MM.1S (cell line): ENCODE data around the gene NDUFA5.
"Not testable (repeated sequence)": the region's sequence is repeated elsewhere in the genome, so short reads cannot be mapped to it uniquely, and the experiment has no call there.

Experiments
- EZH2 ChIP-seq: fragments of 300-600 bp; sonication (generic); optimal IDR thresholded peaks from 2 replicates; pipeline ENCODE3; 2017; ENCODE audit warnings: low read depth, mild to moderate bottlenecking, antibody characterized with exemption, low read length, mixed read lengths
- TF ChIP-seq, protein P1 (sequence below): fragments of 300-600 bp; sonication (generic); IDR thresholded peaks from 2 replicates; pipeline ENCODE4 v1.5.1; 2016; ENCODE audit warnings: antibody characterized with exemption, low read length, mixed read lengths

DNA sequence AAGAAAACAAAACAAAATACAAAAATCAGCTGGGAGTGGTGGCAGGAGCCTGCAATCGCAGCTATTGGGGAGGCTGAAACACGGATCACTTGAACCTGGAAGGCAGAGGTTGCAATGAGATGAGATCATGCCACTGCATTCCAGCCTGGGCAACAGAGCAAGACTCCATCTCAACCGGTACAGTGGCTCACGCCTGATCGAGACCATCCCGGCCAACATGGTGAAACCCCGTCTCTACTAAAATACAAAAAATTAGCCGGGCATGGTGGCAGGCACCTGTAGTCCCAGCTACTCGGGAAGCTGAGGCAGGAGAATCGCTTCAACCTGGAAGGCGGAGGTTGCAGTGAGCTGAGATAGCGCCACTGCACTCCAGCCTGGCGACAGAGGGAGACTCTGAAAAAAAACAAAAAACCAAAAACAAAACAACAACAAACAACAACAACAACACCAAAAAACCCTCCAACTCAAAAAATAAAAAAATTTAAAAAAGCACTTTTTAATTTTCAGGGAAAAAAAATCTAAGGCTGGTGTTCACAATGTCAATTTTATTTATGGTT, 27.5 kb downstream of the NDUFA5 start:
- TF ChIP-seq, protein P1, sequence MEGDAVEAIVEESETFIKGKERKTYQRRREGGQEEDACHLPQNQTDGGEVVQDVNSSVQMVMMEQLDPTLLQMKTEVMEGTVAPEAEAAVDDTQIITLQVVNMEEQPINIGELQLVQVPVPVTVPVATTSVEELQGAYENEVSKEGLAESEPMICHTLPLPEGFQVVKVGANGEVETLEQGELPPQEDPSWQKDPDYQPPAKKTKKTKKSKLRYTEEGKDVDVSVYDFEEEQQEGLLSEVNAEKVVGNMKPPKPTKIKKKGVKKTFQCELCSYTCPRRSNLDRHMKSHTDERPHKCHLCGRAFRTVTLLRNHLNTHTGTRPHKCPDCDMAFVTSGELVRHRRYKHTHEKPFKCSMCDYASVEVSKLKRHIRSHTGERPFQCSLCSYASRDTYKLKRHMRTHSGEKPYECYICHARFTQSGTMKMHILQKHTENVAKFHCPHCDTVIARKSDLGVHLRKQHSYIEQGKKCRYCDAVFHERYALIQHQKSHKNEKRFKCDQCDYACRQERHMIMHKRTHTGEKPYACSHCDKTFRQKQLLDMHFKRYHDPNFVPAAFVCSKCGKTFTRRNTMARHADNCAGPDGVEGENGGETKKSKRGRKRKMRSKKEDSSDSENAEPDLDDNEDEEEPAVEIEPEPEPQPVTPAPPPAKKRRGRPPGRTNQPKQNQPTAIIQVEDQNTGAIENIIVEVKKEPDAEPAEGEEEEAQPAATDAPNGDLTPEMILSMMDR: not testable (repeated sequence)
- not testable (repeated sequence) for TF ChIP-seq EZH2
